Transverse colon (tissue), 4 donors: Measurements from ENCODE around the gene GJB6. TPM values are rescaled to one million over a fixed set of nuclear protein-coding genes. Genes with fewer than 3 reads are reported as not detected.

Source experiments
- DNase-seq: peaks from one replicate; pipeline ENCODE4 v3.0.0-alpha.2; 2019
- H3K27ac ChIP-seq, 4 donors: fragments of 200-600 bp; sonication (generic); 2 replicates each; pipeline ENCODE4 v1.5.1; 2016 to 2018; ENCODE audit warnings: inconsistent platforms in 4 of 4
- H3K27me3 ChIP-seq: fragments of 200-600 bp; sonication (generic); 2 replicates; pipeline ENCODE4 v1.5.1; 2017; ENCODE audit warnings: inconsistent platforms
- H3K36me3 ChIP-seq, 4 donors: fragments of 200-600 bp; sonication (generic); 2 replicates each; pipeline ENCODE4 v1.5.1; 2017 to 2019; ENCODE audit warnings: inconsistent platforms in 4 of 4
- H3K4me1 ChIP-seq, 4 donors: fragments of 200-600 bp; sonication (generic); 2 replicates each; pipeline ENCODE4 v1.5.1; 2017 to 2020; ENCODE audit warnings: inconsistent platforms in 4 of 4
- H3K4me3 ChIP-seq, 4 donors: fragments of 200-600 bp; sonication (generic); 1 replicate in 1 of 4; 2 replicates in 3 of 4; pipeline versions ENCODE4 v1.5.1 to v1.6.1; 2017 to 2019; ENCODE audit warnings: inconsistent platforms in 4 of 4
- H3K9me3 ChIP-seq, 2 donors: fragments of 200-600 bp; sonication (generic); 2 replicates each; pipeline ENCODE4 v1.5.1; 2017 to 2019; ENCODE audit warnings: inconsistent platforms in 2 of 2
- CTCF ChIP-seq, 5 experiments: fragments of 200-600 bp in 3 of 5; fragments of 450-650 bp in 2 of 5; sonication (generic) in 3 of 5; IDR thresholded peaks; 1 replicate in 2 of 5; 2 replicates in 3 of 5; pipeline ENCODE4 v1.5.1; 2016 to 2017; ENCODE audit warnings: antibody characterized with exemption in 5 of 5, inconsistent platforms in 3 of 5, mild to moderate bottlenecking in 2 of 5, moderate library complexity in 1 of 5
- EP300 ChIP-seq: sonication (generic); formaldehyde crosslinking; IDR thresholded peaks from one replicate; pipeline ENCODE4 v1.6.1; 2017; ENCODE audit warnings: antibody characterized with exemption, low read depth
- POLR2A ChIP-seq: fragments of 450-650 bp; IDR thresholded peaks from one replicate; pipeline ENCODE4 v1.6.1; 2016; ENCODE audit warnings: antibody characterized with exemption, mild to moderate bottlenecking, moderate library complexity
- POLR2AphosphoS5 ChIP-seq, 3 donors: sonication (generic); formaldehyde crosslinking; IDR thresholded peaks; one replicate each; pipeline ENCODE4 v1.6.1; 2016; ENCODE audit warnings: antibody characterized with exemption in 3 of 3
- WGBS, 2 donors: methylation state at CpG; one replicate each; pipeline ENCODE4 v1.1.5; 2018; ENCODE audit warnings: low coverage in 1 of 2; 5-methylcytosine and 5-hydroxymethylcytosine counted together
- in situ Hi-C, 4 donors: fragments of 200-750 bp; cut with MboI; loops; one replicate each; pipeline versions ENCODE4 v1.15.0 to v1.15.1; 2017; ENCODE audit warnings: low sequenced_read_pairs in 3 of 4, low pct_ligation_motif_present in 1 of 4, low pct_unique_long_range_greater_than_20kb in 1 of 4
- intact Hi-C: fragments of 100-400 bp; cut with DNase I; formaldehyde crosslinking; loops from one replicate; pipeline ENCODE4 v1.15.1; 2023; ENCODE audit warnings: low total_unique reads
- total RNA-seq, 4 donors: library from RNA; depleted of rRNA; stranded (reverse); fragments of >200 nt; gene quantifications; one replicate each; pipeline ENCODE4 v1.1.0, GENCODE V29; 2016

Gene GJB6
- total RNA-seq, 4 donors from 2014 or later = 0.68 TPM; not detected in 3

- in situ Hi-C loops (loop anchor here in 3 of 4 donors (10.0 to 25.0 kb wide), 5 partner anchors 305 to 755 kb away; partner anchors contain the start of gene XPO4 (in 1 of the 3)), intact Hi-C loops (loop anchor here (5.0 kb wide), 1 partner anchor 1415 kb away; no protein-coding TSS in a partner anchor)
- Histone ChIP-seq H3K27ac (no peak overlapping the region), H3K9me3 (no peaks in the 10 kb centered on the region), H3K27me3 (peaks cover 33% of the 10 kb centered on the region), H3K4me1 (no peaks in the 10 kb centered on the region), H3K36me3 (no peaks in the 10 kb centered on the region), H3K4me3 (no peak overlapping the region)
- DNase-seq = no peak
- no peak for TF ChIP-seq POLR2AphosphoS5 (IDR thresholded peaks at IDR 0.05)
- TF ChIP-seq CTCF (IDR thresholded peaks at IDR 0.05) = peak; percentile 65 to 79 (median 79)
- WGBS, 2 donors = 18 to 29% methylated on average over 4 to 5 of the region's 5 CpGs
Measured at GRCh38 chr13:20182231-20182846, 49.8 kb downstream of the GJB6 start.

DNA sequence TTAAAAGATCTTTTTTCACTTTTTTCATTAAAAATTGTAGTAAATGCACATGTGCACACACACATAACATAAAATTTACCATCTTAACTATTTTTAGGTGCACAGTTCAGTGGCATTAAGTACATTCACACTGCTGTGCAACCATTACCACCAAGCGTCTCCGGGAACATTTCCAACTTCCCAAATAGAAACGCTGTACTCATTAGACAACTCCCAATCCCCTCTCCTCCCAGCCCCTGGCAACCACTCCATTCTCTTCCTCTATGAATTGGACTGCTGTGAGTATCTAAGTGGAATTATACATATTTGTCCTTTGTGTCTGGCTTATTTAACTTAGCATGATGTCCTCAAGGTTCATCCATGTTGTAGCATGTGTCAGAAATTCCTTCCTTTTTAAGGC, 50.9 kb downstream of the GJB6 start:
- Histone ChIP-seq H3K9me3 (no peaks in the 10 kb centered on the region), H3K27me3 (peaks cover 44% of the 10 kb centered on the region), H3K36me3 (no peaks in the 10 kb centered on the region), H3K4me3 (no peak overlapping the region), H3K27ac (no peak overlapping the region), H3K4me1 (no peaks in the 10 kb centered on the region)
- intact Hi-C loops (loop anchor here (5.0 kb wide), 1 partner anchor 1416 kb away; no protein-coding TSS in a partner anchor), in situ Hi-C loops (loop anchor here in 3 of 4 donors (10.0 to 25.0 kb wide), 5 partner anchors 306 to 756 kb away; partner anchors contain the start of gene XPO4 (in 1 of the 3))
- no peak for TF ChIP-seq CTCF (IDR thresholded peaks at IDR 0.05)
- TF ChIP-seq POLR2AphosphoS5 (IDR thresholded peaks at IDR 0.05) = no peak
- no peak for DNase-seq
- WGBS, 2 donors = 71 to 83% methylated on average over 2 to 3 of the region's 3 CpGs

DNA sequence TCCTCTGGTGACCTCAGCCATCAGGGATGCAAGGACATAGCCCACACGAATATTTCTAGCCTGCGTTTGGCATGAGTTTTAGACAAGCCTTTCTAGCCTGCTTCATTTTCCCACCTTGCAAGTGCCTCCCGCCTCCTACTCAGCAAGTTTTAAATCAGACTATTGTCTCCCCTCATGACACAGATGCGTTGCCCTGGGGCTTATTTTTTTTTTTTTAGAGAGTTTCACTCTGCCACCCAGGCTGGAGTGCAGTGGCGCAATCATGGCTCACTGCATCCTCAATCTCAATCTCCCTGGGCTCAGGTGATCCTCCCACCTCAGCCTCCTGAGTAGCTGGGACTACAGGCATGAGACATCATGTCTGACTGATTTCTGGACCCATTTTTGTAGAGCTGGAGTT, 54.0 kb downstream of the GJB6 start:
- no peak for TF ChIP-seq POLR2AphosphoS5 (IDR thresholded peaks at IDR 0.05)
- no peak for TF ChIP-seq POLR2A
- no peak for TF ChIP-seq EP300
- TF ChIP-seq CTCF (IDR thresholded peaks at IDR 0.05) = no peak
- DNase-seq = no peak
- in situ Hi-C loops (loop anchor here in 3 of 4 donors (25.0 kb wide), 4 partner anchors 309 to 759 kb away; partner anchors contain the start of gene XPO4 (in 1 of the 3)), intact Hi-C loops (loop anchor here (5.0 kb wide), 1 partner anchor 956 kb away; no protein-coding TSS in a partner anchor)
- peaks cover 0 to 11% (median 5%) of the 10 kb centered on the region in 4 donors for H3K4me1 ChIP-seq
- no peaks in the 10 kb centered on the region for H3K9me3 ChIP-seq
- H3K27ac ChIP-seq = no peak overlapping the region
- peaks cover 48% of the 10 kb centered on the region for H3K27me3 ChIP-seq
- no peaks in the 10 kb centered on the region for H3K36me3 ChIP-seq
- WGBS, 2 donors = 84 to 89% methylated on average over 3 to 5 of the region's 5 CpGs
- H3K4me3 ChIP-seq = no peak overlapping the region

DNA sequence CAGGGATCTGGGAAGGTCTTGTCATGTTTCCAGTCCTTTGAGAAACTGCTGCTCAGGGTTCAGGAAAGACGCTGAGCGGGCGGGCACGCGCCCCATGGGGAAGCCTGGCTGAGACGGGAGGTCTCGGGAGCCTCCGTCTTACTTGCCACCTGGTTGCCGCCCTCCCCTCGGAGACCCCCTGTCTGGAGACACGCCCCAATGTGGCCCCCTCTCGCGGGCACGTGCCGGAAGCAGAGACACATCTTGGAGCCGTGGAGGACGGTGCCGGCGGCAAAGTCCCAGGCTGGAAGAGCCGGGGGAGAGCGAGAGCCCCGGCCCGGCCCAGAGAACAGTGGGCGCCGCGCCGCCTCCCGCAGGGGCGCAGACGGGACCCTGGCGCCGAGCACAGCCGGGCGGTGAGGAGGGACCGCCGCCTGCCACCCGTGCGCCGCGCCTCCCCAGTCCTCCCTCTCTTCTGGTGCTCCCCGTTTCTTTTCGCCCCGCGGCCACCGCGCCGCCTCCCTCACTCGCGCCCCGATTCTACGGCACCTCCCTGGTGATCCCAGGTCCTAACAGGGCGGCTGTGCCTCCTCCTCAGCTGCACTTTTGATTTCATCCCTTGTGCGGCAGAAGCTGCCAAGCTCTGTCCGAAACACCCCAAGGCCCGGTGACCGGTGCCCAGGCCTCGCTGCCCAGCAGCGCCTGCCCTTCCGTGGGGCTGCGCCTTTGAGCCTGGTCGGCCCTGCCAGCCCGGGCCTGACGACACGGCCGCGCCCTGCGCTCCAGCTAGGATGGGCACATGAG, 54.9 kb downstream of the GJB6 start:
- Histone ChIP-seq H3K27ac (no peak overlapping the region), H3K27me3 (peaks cover 48% of the 10 kb centered on the region), H3K4me1 (peaks cover 0 to 11% (median 5%) of the 10 kb centered on the region in 4 donors), H3K36me3 (no peaks in the 10 kb centered on the region), H3K9me3 (no peaks in the 10 kb centered on the region), H3K4me3 (peak overlapping the region in 1 of 4 donors; percentile 11)
- no peak for DNase-seq
- intact Hi-C loops (loop anchor here (5.0 kb wide), 1 partner anchor 955 kb away; no protein-coding TSS in a partner anchor), in situ Hi-C loops (loop anchor here in 3 of 4 donors (25.0 kb wide), 4 partner anchors 310 to 760 kb away; partner anchors contain the start of gene XPO4 (in 1 of the 3))
- TF ChIP-seq EP300 (no peak), CTCF (IDR thresholded peaks at IDR 0.05) (no peak), POLR2AphosphoS5 (IDR thresholded peaks at IDR 0.05) (no peak), POLR2A (no peak)
- WGBS, 2 donors = 66% methylated on average over 41 of the region's 67 CpGs; no CpG with 5 or more reads in 1 of the 2 donors
